ENCODE results near the gene TMEM183A. TPM values are rescaled to one million over a fixed set of nuclear protein-coding genes. Genes with fewer than 3 reads are reported as not detected.

Gene TMEM183A
- total and polyA plus RNA-seq, 9 of the 15 experiments (the other 6 are each of a cell fraction or from before 2014, with no cell fraction given), result 23.4 to 190 (median 124) TPM

- TF ChIP-seq NR0B1 (IDR thresholded peaks at IDR 0.05; ENCODE audit: partially characterized antibody) (no peak), RBM39 (optimal IDR thresholded peaks at IDR 0.05; ENCODE audit: low read depth, low read length) (no peak), NUFIP1 (IDR thresholded peaks at IDR 0.05; ENCODE audit: partially characterized antibody) (no peak), MCM2 (IDR thresholded peaks at IDR 0.05; ENCODE audit: low read depth) (no peak), CEBPB (tag; IDR thresholded peaks at IDR 0.05) (no peak), ZNF146 (CRISPR knock-in tag; IDR thresholded peaks at IDR 0.05; ENCODE audit: unreplicated experiment) (no peak), CHD7 (IDR thresholded peaks at IDR 0.05; ENCODE audit: low read depth, low read length) (no peak)
Observed at GRCh38 chr1:203049077-203049476, 41.9 kb downstream of the TMEM183A start (continued).
